ENCODE measurements around the gene RBM20. TPM values are rescaled to one million over a fixed set of nuclear protein-coding genes. Genes with fewer than 3 reads are reported as not detected.

RBM20 gene
- total RNA-seq, 1 donor from 2014 or later: 1.5 TPM

- Mint-ChIP-seq H3K27me3 (no peaks in the 10 kb centered on the region), H3K27ac (no peak overlapping the region), H3K36me3 (ENCODE audit: insufficient read depth) (no peaks in the 10 kb centered on the region), H3K4me3 (ENCODE audit: low read depth) (no peak overlapping the region), H3K4me1 (ENCODE audit: low read depth) (peaks cover 12% of the 10 kb centered on the region), H3K9me3 (ENCODE audit: low read depth) (no peaks in the 10 kb centered on the region)
- TF ChIP-seq CTCF (IDR thresholded peaks at IDR 0.05; ENCODE audit: unreplicated experiment): no peak
- no peak for DNase-seq (ENCODE audit: low spot score, unreplicated experiment)
Observed at GRCh38 chr10:110770243-110770642, 126.1 kb downstream of the RBM20 start.

DNA sequence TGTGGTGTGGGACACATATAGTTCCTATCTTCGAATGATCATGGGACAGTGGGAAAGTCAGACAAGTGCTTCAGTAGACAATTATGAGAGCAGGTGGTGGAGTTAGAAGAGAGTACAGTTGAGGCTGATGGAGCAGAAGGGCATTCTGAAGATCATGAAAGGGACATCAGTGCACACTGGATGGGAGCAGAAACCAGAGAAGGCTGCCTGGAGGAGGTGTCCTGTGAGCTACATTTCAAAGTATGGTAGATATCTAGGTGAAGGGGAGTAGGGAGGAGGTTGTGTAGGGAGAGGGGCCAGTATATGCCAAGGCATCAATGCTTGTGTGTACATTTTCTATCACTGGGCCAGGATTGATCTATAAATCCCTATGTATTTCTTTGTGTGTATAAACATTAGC is 127.3 kb downstream of the RBM20 start:
- H3K4me3 Mint-ChIP-seq (ENCODE audit: low read depth): no peak overlapping the region
- no peaks in the 10 kb centered on the region for H3K9me3 Mint-ChIP-seq (ENCODE audit: low read depth)
- no peak for DNase-seq (ENCODE audit: low spot score, unreplicated experiment)
- no peak for TF ChIP-seq CTCF (IDR thresholded peaks at IDR 0.05; ENCODE audit: unreplicated experiment)
- H3K4me1 Mint-ChIP-seq (ENCODE audit: low read depth): peaks cover 9% of the 10 kb centered on the region
- H3K36me3 Mint-ChIP-seq (ENCODE audit: insufficient read depth): no peaks in the 10 kb centered on the region
- H3K27ac Mint-ChIP-seq: no peak overlapping the region
- no peaks in the 10 kb centered on the region for H3K27me3 Mint-ChIP-seq

DNA sequence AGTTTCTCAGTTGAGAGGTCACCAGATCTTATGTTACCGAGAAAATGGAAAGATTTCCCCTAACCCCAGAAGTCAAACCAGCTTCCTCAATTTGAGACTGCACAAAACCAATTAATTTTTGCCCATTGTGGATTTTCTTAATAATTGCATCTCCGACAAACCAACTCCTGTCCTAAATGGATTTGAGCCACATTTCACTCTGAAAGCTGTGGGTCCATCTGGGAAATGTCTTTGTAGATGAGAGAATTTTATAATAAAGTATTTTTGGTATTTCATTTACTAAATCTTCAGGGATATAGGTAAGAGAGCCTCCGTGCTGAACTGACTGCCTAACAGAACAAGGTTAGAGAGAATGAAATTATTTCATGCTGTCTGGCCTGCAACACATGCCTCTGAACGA is 127.9 kb downstream of the RBM20 start:
- H3K4me1 Mint-ChIP-seq (ENCODE audit: low read depth): peaks cover 9% of the 10 kb centered on the region
- no peaks in the 10 kb centered on the region for H3K27me3 Mint-ChIP-seq
- no peak for TF ChIP-seq CTCF (IDR thresholded peaks at IDR 0.05; ENCODE audit: unreplicated experiment)
- H3K27ac Mint-ChIP-seq: no peak overlapping the region
- DNase-seq (ENCODE audit: low spot score, unreplicated experiment): no peak
- H3K4me3 Mint-ChIP-seq (ENCODE audit: low read depth): no peak overlapping the region
- H3K36me3 Mint-ChIP-seq (ENCODE audit: insufficient read depth): no peaks in the 10 kb centered on the region
- H3K9me3 Mint-ChIP-seq (ENCODE audit: low read depth): no peaks in the 10 kb centered on the region

DNA sequence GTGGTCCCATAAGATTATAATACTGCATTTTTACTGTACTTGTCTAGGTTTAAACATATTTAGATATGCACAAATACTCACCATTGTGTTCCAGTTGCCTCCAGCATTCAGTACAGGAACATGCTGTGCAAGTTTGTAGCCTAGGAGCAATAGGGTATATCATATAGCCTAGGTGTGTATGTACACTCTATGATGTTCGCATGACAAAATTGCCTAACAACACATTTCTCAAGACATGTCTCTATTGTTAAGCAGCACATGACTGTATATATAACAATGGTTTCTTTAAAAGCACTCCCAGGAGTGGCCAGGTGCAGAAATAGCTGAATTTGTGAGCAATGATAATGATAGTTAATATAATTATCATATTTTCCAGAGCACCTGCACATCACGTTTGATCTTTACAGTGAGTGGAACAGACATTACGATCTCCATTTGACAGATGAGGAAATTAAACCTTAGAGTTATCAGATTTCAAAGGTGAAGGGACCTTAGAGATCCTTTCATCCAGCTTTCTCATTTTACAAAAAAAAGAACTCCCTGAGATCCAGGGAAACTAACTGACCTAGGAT is 128.4 kb downstream of the RBM20 start:
- Mint-ChIP-seq H3K27ac (no peak overlapping the region), H3K36me3 (ENCODE audit: insufficient read depth) (no peaks in the 10 kb centered on the region)
- no peak for TF ChIP-seq CTCF (IDR thresholded peaks at IDR 0.05; ENCODE audit: unreplicated experiment)

GRCh38 chr10:110773693-110774068 is 129.5 kb downstream of the RBM20 start:
- Mint-ChIP-seq H3K27ac (no peak overlapping the region), H3K27me3 (peaks cover 3% of the 10 kb centered on the region), H3K4me3 (ENCODE audit: low read depth) (no peak overlapping the region), H3K36me3 (ENCODE audit: insufficient read depth) (no peaks in the 10 kb centered on the region), H3K4me1 (ENCODE audit: low read depth) (peaks cover 9% of the 10 kb centered on the region), H3K9me3 (ENCODE audit: low read depth) (no peaks in the 10 kb centered on the region)
- DNase-seq (ENCODE audit: low spot score, unreplicated experiment): no peak
- TF ChIP-seq CTCF (IDR thresholded peaks at IDR 0.05; ENCODE audit: unreplicated experiment): no peak

More for the DNA sequence above, 128.4 kb downstream of the RBM20 start:
- DNase-seq (ENCODE audit: low spot score, unreplicated experiment): no peak
- Mint-ChIP-seq H3K4me3 (ENCODE audit: low read depth) (no peak overlapping the region), H3K9me3 (ENCODE audit: low read depth) (no peaks in the 10 kb centered on the region), H3K27me3 (no peaks in the 10 kb centered on the region), H3K4me1 (ENCODE audit: low read depth) (peaks cover 9% of the 10 kb centered on the region)

All from progenitor cell of endocrine pancreas (in vitro differentiated cells).